ENCODE measurements around the gene GDPGP1.
"Not testable (repeated sequence)": the region's sequence is repeated elsewhere in the genome, so short reads cannot be mapped to it uniquely, and the experiment has no call there.

- TF ChIP-seq EZH2 (IDR thresholded peaks at IDR 0.05; ENCODE audit: borderline replicate concordance, insufficient read depth, low read depth, low read length, poor library complexity, severe bottlenecking); CTCF (IDR thresholded peaks at IDR 0.05): not testable (repeated sequence)
Observed at GRCh38 chr15:90281637-90282036, 47.6 kb downstream of the GDPGP1 start.
